GM23338 (cell line): ENCODE data around the gene SERAC1. TPM values are rescaled to one million over a fixed set of nuclear protein-coding genes. Genes with fewer than 3 reads are reported as not detected.
A peak's percentile ranks its signal among the peaks of the same experiment; 100 is the strongest.

Experiments
- ATAC-seq: fragments of 200-7000 bp; cut with Tn5 transposase; 3 replicates; pipeline ENCODE4 v1.9.1; 2020
- DNase-seq: peaks from one replicate; pipeline ENCODE4 v3.0.0-alpha.2; 2015; ENCODE audit warnings: low spot score
- H2AFZ ChIP-seq: fragments of 200-600 bp; sonication (generic); 2 replicates; pipeline ENCODE4 v1.8.0; 2016; ENCODE audit warnings: antibody characterized with exemption, mild to moderate bottlenecking, moderate library complexity
- H3F3A ChIP-seq: fragments of 200-600 bp; sonication (generic); replicated peaks from 2 replicates; pipeline ENCODE4 v1.8.0; 2017; ENCODE audit warnings: antibody characterized with exemption, mixed run types, low read depth
- H3K27ac ChIP-seq: fragments of 200-600 bp; sonication (generic); 2 replicates; pipeline ENCODE4 v1.6.1; 2016; ENCODE audit warnings: low read depth
- H3K27me3 ChIP-seq: fragments of 200-600 bp; sonication (generic); 2 replicates; pipeline ENCODE4 v1.8.0; 2016; ENCODE audit warnings: mild to moderate bottlenecking, mixed run types, moderate library complexity; ENCODE audit not compliant: insufficient read depth
- H3K36me3 ChIP-seq: fragments of 200-600 bp; sonication (generic); 2 replicates; pipeline ENCODE4 v1.8.0; 2016; ENCODE audit warnings: mild to moderate bottlenecking; ENCODE audit not compliant: insufficient read depth
- H3K4me1 ChIP-seq: fragments of 200-600 bp; sonication (generic); 2 replicates; pipeline ENCODE4 v1.8.0; 2016; ENCODE audit warnings: mild to moderate bottlenecking, moderate library complexity; ENCODE audit not compliant: insufficient read depth
- H3K4me2 ChIP-seq: fragments of 200-600 bp; sonication (generic); 2 replicates; pipeline ENCODE4 v1.7.1; 2017; ENCODE audit warnings: mixed run types
- H3K4me3 ChIP-seq: fragments of 200-600 bp; sonication (generic); 2 replicates; pipeline ENCODE4 v1.6.1; 2016; ENCODE audit warnings: mixed run types
- H3K79me2 ChIP-seq: fragments of 200-600 bp; sonication (generic); replicated peaks from 2 replicates; pipeline ENCODE4 v1.8.0; 2017; ENCODE audit warnings: mild to moderate bottlenecking; ENCODE audit not compliant: insufficient read depth
- H3K9me2 ChIP-seq: fragments of 200-600 bp; sonication (generic); 2 replicates; pipeline ENCODE4 v1.8.0; 2017; ENCODE audit not compliant: insufficient read depth
- H4K20me1 ChIP-seq: fragments of 200-600 bp; sonication (generic); replicated peaks from 2 replicates; pipeline ENCODE4 v1.8.0; 2017; ENCODE audit warnings: mild to moderate bottlenecking; ENCODE audit not compliant: insufficient read depth
- H3K27ac Mint-ChIP-seq: 2 replicates; pipeline ENCODE4 v1.8.0; 2020; ENCODE audit warnings: inconsistent platforms, mild to moderate bottlenecking, moderate library complexity, mixed read lengths
- H3K27me3 Mint-ChIP-seq: 3 replicates; pipeline ENCODE4 v1.8.0; 2022; ENCODE audit warnings: low read depth, mild to moderate bottlenecking, moderate library complexity, mixed read lengths, inconsistent platforms; ENCODE audit not compliant: insufficient read depth, poor library complexity
- H3K36me3 Mint-ChIP-seq: 3 replicates; pipeline ENCODE4 v1.8.0; 2021; ENCODE audit warnings: low read depth, mild to moderate bottlenecking, inconsistent platforms, moderate library complexity, mixed read lengths
- H3K4me1 Mint-ChIP-seq: 3 replicates; pipeline ENCODE4 v1.8.0; 2020; ENCODE audit warnings: mild to moderate bottlenecking, inconsistent platforms, mixed read lengths
- H3K4me3 Mint-ChIP-seq: 3 replicates; pipeline ENCODE4 v1.8.0; 2021; ENCODE audit warnings: moderate library complexity, mild to moderate bottlenecking, inconsistent platforms, mixed read lengths
- H3K9me3 Mint-ChIP-seq: 3 replicates; pipeline ENCODE4 v1.8.0; 2020; ENCODE audit warnings: moderate library complexity, mild to moderate bottlenecking, inconsistent platforms, mixed read lengths
- CREB1 ChIP-seq: fragments of 250-450 bp; sonication (Bioruptor Pico); IDR thresholded peaks from 2 replicates; pipeline ENCODE4 v1.5.0; 2020; ENCODE audit warnings: low read depth, mild to moderate bottlenecking, moderate library complexity
- ETS1 ChIP-seq: IDR thresholded peaks from 2 replicates; pipeline ENCODE4 v1.6.1; 2016; ENCODE audit warnings: antibody characterized with exemption
- EZH2phosphoT487 ChIP-seq: fragments of 200-600 bp; sonication (generic); IDR thresholded peaks from one replicate; pipeline ENCODE4 v1.8.1; 2018; ENCODE audit warnings: antibody characterized with exemption; ENCODE audit not compliant: unreplicated experiment
- POLR2AphosphoS5 ChIP-seq: IDR thresholded peaks from 2 replicates; pipeline ENCODE4 v1.6.1; 2016; ENCODE audit warnings: antibody characterized with exemption, low read depth
- ZNF462 ChIP-seq: fragments of 250-450 bp; sonication (Bioruptor Pico); IDR thresholded peaks from 2 replicates; pipeline ENCODE4 v1.5.0; 2020; ENCODE audit warnings: mild to moderate bottlenecking, moderate library complexity
- polyA plus RNA-seq: library from polyadenylated mRNA; unstranded; fragments of >200 nt; fragmentation: Nextera tagmentation; extraction: Ambion mirVana; gene quantifications from 2 replicates; pipeline ENCODE4 v1.2.1, GENCODE V29; 2016
- total RNA-seq: library from RNA; depleted of rRNA; stranded (reverse); fragments of >200 nt; shearing (Covaris generic); gene quantifications from 2 replicates; pipeline ENCODE4 v1.2.3, GENCODE V29; 2014
- TF ChIP-seq, protein P1 (sequence below): IDR thresholded peaks from one replicate; pipeline ENCODE4 v1.6.1; 2018; ENCODE audit warnings: antibody characterized with exemption; ENCODE audit not compliant: unreplicated experiment
- TF ChIP-seq, protein P2 (sequence below), 2 experiments: fragments of 200-600 bp in 1 of 2; sonication (generic) in 1 of 2; conservative IDR thresholded peaks; 2 replicates each; pipeline versions ENCODE4 v1.5.1 to v1.6.1; 2016 to 2017; ENCODE audit warnings: antibody characterized with exemption in 2 of 2, low read depth in 2 of 2, mild to moderate bottlenecking in 2 of 2, moderate library complexity in 1 of 2

Gene SERAC1
- total and polyA plus RNA-seq, 2 experiments from 2014 or later: 5.1 to 8.4 TPM

DNA sequence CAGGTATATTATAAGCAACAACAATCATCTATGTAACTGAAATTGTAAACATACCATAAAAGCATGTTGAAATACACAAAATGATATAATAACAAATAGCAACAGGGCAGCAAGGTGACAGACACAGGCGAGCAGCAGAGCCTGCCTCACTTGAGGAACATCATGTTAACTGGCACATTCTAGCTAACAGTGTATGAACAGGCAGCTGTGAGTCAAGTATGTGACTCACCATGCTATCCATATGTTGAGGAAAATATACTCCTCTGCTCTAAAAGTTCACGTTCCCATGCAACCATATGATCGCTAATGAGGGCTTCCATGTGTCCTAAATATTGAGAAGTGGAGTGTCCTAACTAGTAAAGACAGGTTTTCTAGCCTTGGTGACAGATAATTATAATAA, 18.4 kb downstream of the SERAC1 start:
- Histone ChIP-seq H2AFZ (no peak overlapping the region), H3K4me3 (no peak overlapping the region), H4K20me1 (no peaks in the 10 kb centered on the region), H3F3A (no peaks in the 10 kb centered on the region), H3K4me1 (no peaks in the 10 kb centered on the region), H3K36me3 (no peaks in the 10 kb centered on the region), H3K9me2 (no peaks in the 10 kb centered on the region), H3K4me2 (no peak overlapping the region), H3K79me2 (no peaks in the 10 kb centered on the region), H3K27me3 (no peaks in the 10 kb centered on the region), H3K27ac (no peak overlapping the region)
- Mint-ChIP-seq H3K36me3 (peaks cover 8% of the 10 kb centered on the region), H3K4me1 (no peaks in the 10 kb centered on the region), H3K27ac (no peak overlapping the region), H3K27me3 (peaks cover 2% of the 10 kb centered on the region), H3K4me3 (no peak overlapping the region), H3K9me3 (no peaks in the 10 kb centered on the region)
- TF ChIP-seq EZH2phosphoT487: no peak
- TF ChIP-seq POLR2AphosphoS5: no peak
- ATAC-seq: no peak
- DNase-seq: no peak

- Histone ChIP-seq H3K27ac (no peak overlapping the region), H4K20me1 (no peaks in the 10 kb centered on the region), H3K27me3 (no peaks in the 10 kb centered on the region), H3K79me2 (no peaks in the 10 kb centered on the region), H2AFZ (no peak overlapping the region), H3K9me2 (no peaks in the 10 kb centered on the region), H3K36me3 (no peaks in the 10 kb centered on the region), H3K4me2 (no peak overlapping the region), H3K4me3 (no peak overlapping the region), H3K4me1 (no peaks in the 10 kb centered on the region), H3F3A (no peaks in the 10 kb centered on the region)
- H3K36me3 Mint-ChIP-seq: peaks cover 16% of the 10 kb centered on the region; the same call in 2 of the 3 replicates
- peak; percentile 83 for ATAC-seq
- no peak overlapping the region for H3K4me3 Mint-ChIP-seq
- DNase-seq: peak; percentile 76
- no peaks in the 10 kb centered on the region for H3K27me3 Mint-ChIP-seq
- no peaks in the 10 kb centered on the region for H3K9me3 Mint-ChIP-seq
- no peak for TF ChIP-seq ZNF462 (CRISPR knock-in tag)
- no peak for TF ChIP-seq ETS1
- TF ChIP-seq, protein P1, sequence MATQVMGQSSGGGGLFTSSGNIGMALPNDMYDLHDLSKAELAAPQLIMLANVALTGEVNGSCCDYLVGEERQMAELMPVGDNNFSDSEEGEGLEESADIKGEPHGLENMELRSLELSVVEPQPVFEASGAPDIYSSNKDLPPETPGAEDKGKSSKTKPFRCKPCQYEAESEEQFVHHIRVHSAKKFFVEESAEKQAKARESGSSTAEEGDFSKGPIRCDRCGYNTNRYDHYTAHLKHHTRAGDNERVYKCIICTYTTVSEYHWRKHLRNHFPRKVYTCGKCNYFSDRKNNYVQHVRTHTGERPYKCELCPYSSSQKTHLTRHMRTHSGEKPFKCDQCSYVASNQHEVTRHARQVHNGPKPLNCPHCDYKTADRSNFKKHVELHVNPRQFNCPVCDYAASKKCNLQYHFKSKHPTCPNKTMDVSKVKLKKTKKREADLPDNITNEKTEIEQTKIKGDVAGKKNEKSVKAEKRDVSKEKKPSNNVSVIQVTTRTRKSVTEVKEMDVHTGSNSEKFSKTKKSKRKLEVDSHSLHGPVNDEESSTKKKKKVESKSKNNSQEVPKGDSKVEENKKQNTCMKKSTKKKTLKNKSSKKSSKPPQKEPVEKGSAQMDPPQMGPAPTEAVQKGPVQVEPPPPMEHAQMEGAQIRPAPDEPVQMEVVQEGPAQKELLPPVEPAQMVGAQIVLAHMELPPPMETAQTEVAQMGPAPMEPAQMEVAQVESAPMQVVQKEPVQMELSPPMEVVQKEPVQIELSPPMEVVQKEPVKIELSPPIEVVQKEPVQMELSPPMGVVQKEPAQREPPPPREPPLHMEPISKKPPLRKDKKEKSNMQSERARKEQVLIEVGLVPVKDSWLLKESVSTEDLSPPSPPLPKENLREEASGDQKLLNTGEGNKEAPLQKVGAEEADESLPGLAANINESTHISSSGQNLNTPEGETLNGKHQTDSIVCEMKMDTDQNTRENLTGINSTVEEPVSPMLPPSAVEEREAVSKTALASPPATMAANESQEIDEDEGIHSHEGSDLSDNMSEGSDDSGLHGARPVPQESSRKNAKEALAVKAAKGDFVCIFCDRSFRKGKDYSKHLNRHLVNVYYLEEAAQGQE: no peak
- TF ChIP-seq, protein P2, sequence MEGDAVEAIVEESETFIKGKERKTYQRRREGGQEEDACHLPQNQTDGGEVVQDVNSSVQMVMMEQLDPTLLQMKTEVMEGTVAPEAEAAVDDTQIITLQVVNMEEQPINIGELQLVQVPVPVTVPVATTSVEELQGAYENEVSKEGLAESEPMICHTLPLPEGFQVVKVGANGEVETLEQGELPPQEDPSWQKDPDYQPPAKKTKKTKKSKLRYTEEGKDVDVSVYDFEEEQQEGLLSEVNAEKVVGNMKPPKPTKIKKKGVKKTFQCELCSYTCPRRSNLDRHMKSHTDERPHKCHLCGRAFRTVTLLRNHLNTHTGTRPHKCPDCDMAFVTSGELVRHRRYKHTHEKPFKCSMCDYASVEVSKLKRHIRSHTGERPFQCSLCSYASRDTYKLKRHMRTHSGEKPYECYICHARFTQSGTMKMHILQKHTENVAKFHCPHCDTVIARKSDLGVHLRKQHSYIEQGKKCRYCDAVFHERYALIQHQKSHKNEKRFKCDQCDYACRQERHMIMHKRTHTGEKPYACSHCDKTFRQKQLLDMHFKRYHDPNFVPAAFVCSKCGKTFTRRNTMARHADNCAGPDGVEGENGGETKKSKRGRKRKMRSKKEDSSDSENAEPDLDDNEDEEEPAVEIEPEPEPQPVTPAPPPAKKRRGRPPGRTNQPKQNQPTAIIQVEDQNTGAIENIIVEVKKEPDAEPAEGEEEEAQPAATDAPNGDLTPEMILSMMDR (conservative IDR thresholded peaks at IDR 0.05; ENCODE audit: low read depth in 2 of 2): peak; percentile 76 to 82
- TF ChIP-seq CREB1 (CRISPR knock-in tag): no peak
- H3K4me1 Mint-ChIP-seq: no peaks in the 10 kb centered on the region; the same call in 2 of the 3 replicates
- H3K27ac Mint-ChIP-seq: no peak overlapping the region
Measured at GRCh38 chr6:158143700-158144099, 24.4 kb downstream of the SERAC1 start.
